Neutrophil (primary cell): ENCODE data around the gene ZFYVE16.
"Not testable (repeated sequence)": the region's sequence is repeated elsewhere in the genome, so short reads cannot be mapped to it uniquely, and the experiment has no call there.

Experiments used
- H3K27ac ChIP-seq: fragments of 200-600 bp; sonication (generic); 2 replicates; pipeline ENCODE4 v1.5.1; 2016; ENCODE audit warnings: mild to moderate bottlenecking, moderate library complexity
- H3K27me3 ChIP-seq: fragments of 200-600 bp; sonication (generic); 2 replicates; pipeline ENCODE4 v1.6.0; 2016; ENCODE audit warnings: mild to moderate bottlenecking
- H3K36me3 ChIP-seq: fragments of 200-600 bp; sonication (generic); 2 replicates; pipeline ENCODE4 v1.5.1; 2017
- H3K4me1 ChIP-seq, 2 experiments: fragments of 200-600 bp in 1 of 2; sonication (generic) in 1 of 2; 1 replicate in 1 of 2; 2 replicates in 1 of 2; pipeline versions ENCODE4 v1.5.1 to v1.6.1; 2013 to 2016; ENCODE audit warnings: low read depth in 1 of 2, low read length in 1 of 2, mild to moderate bottlenecking in 1 of 2, moderate library complexity in 1 of 2; ENCODE audit not compliant: control insufficient read depth in 1 of 2, insufficient read depth in 1 of 2
- H3K4me3 ChIP-seq, 2 experiments: fragments of 200-600 bp in 1 of 2; sonication (generic) in 1 of 2; 1 replicate in 1 of 2; 2 replicates in 1 of 2; pipeline ENCODE4 v1.5.1; 2013 to 2016; ENCODE audit warnings: low read depth in 1 of 2, low read length in 1 of 2, mild to moderate bottlenecking in 1 of 2, moderate library complexity in 1 of 2
- H3K9me3 ChIP-seq: fragments of 200-600 bp; sonication (generic); 2 replicates; pipeline ENCODE4 v1.5.1; 2016
- TF ChIP-seq, protein P1 (sequence below): fragments of 200-600 bp; sonication (generic); IDR thresholded peaks from 2 replicates; pipeline ENCODE4 v1.5.1; 2016; ENCODE audit warnings: antibody characterized with exemption

ZFYVE16 gene

DNA sequence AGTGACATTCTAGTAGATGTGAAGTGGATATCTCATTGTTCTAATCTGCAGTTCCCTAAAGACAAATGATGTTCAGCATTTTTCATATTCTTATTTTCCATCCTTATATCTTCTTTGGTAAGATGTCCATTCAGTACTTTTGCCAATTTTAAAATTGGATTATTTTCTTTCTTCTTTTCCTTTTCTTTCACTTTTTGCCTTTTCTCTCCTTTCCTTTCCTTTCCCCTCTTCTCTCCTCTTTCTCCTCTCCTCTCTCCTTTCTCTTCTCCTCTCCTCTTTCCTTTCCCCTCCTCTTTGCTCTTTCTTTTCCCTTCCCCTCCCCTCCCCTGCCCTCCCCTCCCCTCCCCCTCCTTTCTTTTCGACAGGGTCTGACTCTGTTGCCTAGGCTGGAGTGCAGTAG is 10.1 kb downstream of the ZFYVE16 start:
- Histone ChIP-seq H3K9me3 (no peaks in the 10 kb centered on the region), H3K27ac (no peak overlapping the region), H3K27me3 (no peaks in the 10 kb centered on the region), H3K36me3 (no peaks in the 10 kb centered on the region), H3K4me1 (peaks cover 16 to 17% of the 10 kb centered on the region in 2 experiments), H3K4me3 (no peak overlapping the region)
- TF ChIP-seq, protein P1, sequence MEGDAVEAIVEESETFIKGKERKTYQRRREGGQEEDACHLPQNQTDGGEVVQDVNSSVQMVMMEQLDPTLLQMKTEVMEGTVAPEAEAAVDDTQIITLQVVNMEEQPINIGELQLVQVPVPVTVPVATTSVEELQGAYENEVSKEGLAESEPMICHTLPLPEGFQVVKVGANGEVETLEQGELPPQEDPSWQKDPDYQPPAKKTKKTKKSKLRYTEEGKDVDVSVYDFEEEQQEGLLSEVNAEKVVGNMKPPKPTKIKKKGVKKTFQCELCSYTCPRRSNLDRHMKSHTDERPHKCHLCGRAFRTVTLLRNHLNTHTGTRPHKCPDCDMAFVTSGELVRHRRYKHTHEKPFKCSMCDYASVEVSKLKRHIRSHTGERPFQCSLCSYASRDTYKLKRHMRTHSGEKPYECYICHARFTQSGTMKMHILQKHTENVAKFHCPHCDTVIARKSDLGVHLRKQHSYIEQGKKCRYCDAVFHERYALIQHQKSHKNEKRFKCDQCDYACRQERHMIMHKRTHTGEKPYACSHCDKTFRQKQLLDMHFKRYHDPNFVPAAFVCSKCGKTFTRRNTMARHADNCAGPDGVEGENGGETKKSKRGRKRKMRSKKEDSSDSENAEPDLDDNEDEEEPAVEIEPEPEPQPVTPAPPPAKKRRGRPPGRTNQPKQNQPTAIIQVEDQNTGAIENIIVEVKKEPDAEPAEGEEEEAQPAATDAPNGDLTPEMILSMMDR, result no peak

DNA sequence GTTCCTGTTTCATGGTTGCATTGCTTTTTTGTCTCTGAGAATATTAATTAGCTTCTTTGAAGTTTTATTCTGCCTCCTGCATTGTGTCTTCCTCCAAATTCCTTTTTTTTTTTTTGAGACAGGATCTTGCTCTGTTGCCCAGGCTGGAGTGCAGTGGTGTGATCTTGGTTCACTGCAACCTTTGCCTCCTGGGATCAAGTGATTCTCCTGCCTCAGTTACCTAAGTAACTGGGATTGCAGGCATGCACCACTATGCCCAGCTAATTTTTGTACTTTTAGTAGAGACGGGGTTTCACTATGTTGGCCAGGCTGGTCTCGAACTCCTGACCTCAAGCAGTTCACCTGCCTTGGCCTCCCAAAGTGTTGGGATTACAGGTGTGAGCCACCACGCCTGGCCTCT is 16.5 kb downstream of the ZFYVE16 start:
- not testable (repeated sequence) for H3K4me3 ChIP-seq, H3K27me3 ChIP-seq, H3K4me1 ChIP-seq, H3K36me3 ChIP-seq, H3K9me3 ChIP-seq, H3K27ac ChIP-seq

DNA sequence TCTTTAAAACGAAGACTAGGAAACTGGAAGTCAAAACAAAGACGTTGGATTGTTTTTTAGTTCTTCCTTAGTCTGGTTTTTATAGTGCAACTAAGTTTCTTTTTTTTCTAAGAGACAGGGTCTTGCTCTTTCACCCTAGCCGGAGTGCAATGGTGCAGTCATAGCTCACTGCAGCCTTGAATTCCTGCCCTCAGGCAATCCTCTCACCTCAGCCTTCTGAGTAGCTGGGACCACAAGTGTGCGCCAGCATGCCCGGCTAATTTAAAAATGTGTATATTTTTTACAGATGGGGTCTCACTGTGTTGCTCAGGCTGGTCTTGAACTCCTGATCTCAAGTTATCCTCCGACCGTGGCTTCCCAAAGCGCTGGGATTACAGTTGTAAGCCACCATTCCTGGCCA is 27.6 kb downstream of the ZFYVE16 start:
- no peaks in the 10 kb centered on the region for H3K27me3 ChIP-seq
- TF ChIP-seq, protein P1, result no peak
- H3K27ac ChIP-seq, result no peak overlapping the region
- H3K36me3 ChIP-seq, result peaks cover 42% of the 10 kb centered on the region
- H3K4me1 ChIP-seq, result peaks cover 15% of the 10 kb centered on the region in 2 experiments
- no peak overlapping the region for H3K4me3 ChIP-seq
- no peaks in the 10 kb centered on the region for H3K9me3 ChIP-seq

DNA sequence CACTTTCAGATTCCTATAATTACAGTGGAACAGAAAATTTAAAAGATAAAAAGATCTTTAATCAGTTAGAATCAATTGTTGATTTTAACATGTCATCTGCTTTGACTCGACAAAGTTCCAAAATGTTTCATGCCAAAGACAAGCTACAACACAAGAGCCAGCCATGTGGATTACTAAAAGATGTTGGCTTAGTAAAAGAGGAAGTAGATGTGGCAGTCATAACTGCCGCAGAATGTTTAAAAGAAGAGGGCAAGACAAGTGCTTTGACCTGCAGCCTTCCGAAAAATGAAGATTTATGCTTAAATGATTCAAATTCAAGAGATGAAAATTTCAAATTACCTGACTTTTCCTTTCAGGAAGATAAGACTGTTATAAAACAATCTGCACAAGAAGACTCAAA is 29.5 kb downstream of the ZFYVE16 start:
- Histone ChIP-seq H3K4me3 (no peak overlapping the region), H3K9me3 (no peaks in the 10 kb centered on the region), H3K27ac (peak overlapping the region; percentile 69), H3K27me3 (no peaks in the 10 kb centered on the region), H3K4me1 (peaks cover 15% of the 10 kb centered on the region in 2 experiments), H3K36me3 (peaks cover 51% of the 10 kb centered on the region)
- TF ChIP-seq, protein P1, result no peak

DNA sequence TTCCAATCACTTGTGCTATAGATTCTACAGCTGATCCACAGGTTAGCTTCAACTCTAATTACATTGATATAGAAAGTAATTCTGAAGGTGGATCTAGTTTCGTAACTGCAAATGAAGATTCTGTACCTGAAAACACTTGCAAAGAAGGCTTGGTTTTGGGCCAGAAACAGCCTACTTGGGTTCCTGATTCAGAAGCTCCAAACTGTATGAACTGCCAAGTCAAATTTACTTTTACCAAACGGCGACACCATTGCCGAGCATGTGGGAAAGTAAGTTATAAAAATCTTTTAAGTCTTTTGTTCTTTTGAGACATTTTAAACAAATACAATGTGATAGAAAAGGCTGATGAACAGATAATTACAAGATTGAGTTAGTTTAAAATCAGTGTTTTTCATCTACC is 30.9 kb downstream of the ZFYVE16 start:
- Histone ChIP-seq H3K4me3 (no peak overlapping the region), H3K27me3 (no peaks in the 10 kb centered on the region), H3K9me3 (no peaks in the 10 kb centered on the region), H3K27ac (peak overlapping the region; percentile 48), H3K36me3 (peaks cover 65% of the 10 kb centered on the region), H3K4me1 (peaks cover 15% of the 10 kb centered on the region in 2 experiments)
- TF ChIP-seq, protein P1, result no peak

DNA sequence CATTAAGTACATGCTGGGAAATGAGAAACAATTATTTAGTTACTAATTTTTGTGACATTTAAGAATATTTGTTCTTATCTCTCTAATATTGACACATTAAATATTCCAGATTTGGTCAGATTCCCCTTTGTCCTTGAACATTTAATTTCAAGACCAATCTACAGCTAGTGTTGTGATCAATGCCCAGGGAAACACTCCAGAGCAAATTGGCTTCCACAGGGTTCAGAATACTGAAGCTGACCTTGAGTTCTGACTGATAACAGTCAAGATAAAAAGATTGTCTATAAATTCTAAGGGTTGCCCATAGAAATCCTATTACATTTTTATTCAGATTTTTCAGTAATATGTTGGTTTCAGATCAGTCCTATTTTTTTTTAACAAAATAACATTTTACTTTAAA is 31.3 kb downstream of the ZFYVE16 start:
- no peak overlapping the region for H3K4me3 ChIP-seq
- TF ChIP-seq, protein P1, result no peak
- peak overlapping the region; percentile 48 for H3K27ac ChIP-seq
- peaks cover 15% of the 10 kb centered on the region in 2 experiments for H3K4me1 ChIP-seq
- H3K36me3 ChIP-seq, result peaks cover 69% of the 10 kb centered on the region
- no peaks in the 10 kb centered on the region for H3K9me3 ChIP-seq
- H3K27me3 ChIP-seq, result no peaks in the 10 kb centered on the region
